Fibroblast of skin of abdomen (primary cell): Measurements from ENCODE around the gene SNRNP200.
A peak's percentile ranks its signal among the peaks of the same experiment; 100 is the strongest.
"Not testable (repeated sequence)": the region's sequence is repeated elsewhere in the genome, so short reads cannot be mapped to it uniquely, and the experiment has no call there.

Experiments used
- DNase-seq: peaks from one replicate; pipeline ENCODE4 v3.0.0-alpha.2; 2013

SNRNP200 gene

GRCh38 chr2:96273763-96274162 is 31.6 kb downstream of the SNRNP200 start:
- DNase-seq, result no peak

GRCh38 chr2:96271995-96272394 is 33.4 kb downstream of the SNRNP200 start:
- no peak for DNase-seq

- DNase-seq, result peak; percentile 23
Observed at GRCh38 chr2:96267159-96267971, 38.0 kb downstream of the SNRNP200 start.

GRCh38 chr2:96265840-96266679 is 39.3 kb downstream of the SNRNP200 start, which contains the start of the genes CIAO1 and TMEM127:
CIAO1 (plus strand) TSS chr2:96266225; CDS start chr2:96266351, 126 bp downstream.
TMEM127 (minus strand) TSS chr2:96265997; CDS start chr2:96265381, 616 bp downstream.
- peak; percentile 98 for DNase-seq

GRCh38 chr2:96265349-96265839 is 40.0 kb downstream of the SNRNP200 start:
- no peak for DNase-seq

GRCh38 chr2:96264656-96265348 is 40.5 kb downstream of the SNRNP200 start:
- DNase-seq, result peak; percentile 28

- peak; percentile 16 for DNase-seq
Observed at GRCh38 chr2:96264086-96264485, 41.3 kb downstream of the SNRNP200 start.

GRCh38 chr2:96262306-96262705 is 43.0 kb downstream of the SNRNP200 start:
- DNase-seq, result no peak

GRCh38 chr2:96261328-96262003 is 43.9 kb downstream of the SNRNP200 start:
- DNase-seq, result no peak

GRCh38 chr2:96260387-96261260 is 44.7 kb downstream of the SNRNP200 start:
- peak; percentile 69 for DNase-seq

GRCh38 chr2:96259497-96259921 is 45.8 kb downstream of the SNRNP200 start:
- no peak for DNase-seq

GRCh38 chr2:96258166-96259022 is 47.0 kb downstream of the SNRNP200 start:
- no peak for DNase-seq

- DNase-seq, result not testable (repeated sequence)
Observed at GRCh38 chr2:96257744-96258143, 47.6 kb downstream of the SNRNP200 start.

- no peak for DNase-seq
Observed at GRCh38 chr2:96256611-96257113, 48.7 kb downstream of the SNRNP200 start.

GRCh38 chr2:96254571-96254970 is 50.8 kb downstream of the SNRNP200 start:
- no peak for DNase-seq

GRCh38 chr2:96253006-96253405 is 52.3 kb downstream of the SNRNP200 start:
- no peak for DNase-seq

GRCh38 chr2:96252526-96252925 is 52.8 kb downstream of the SNRNP200 start:
- no peak for DNase-seq

GRCh38 chr2:96251721-96252292 is 53.5 kb downstream of the SNRNP200 start:
- DNase-seq, result peak; percentile 77

- no peak for DNase-seq
Observed at GRCh38 chr2:96250188-96250587, 55.2 kb downstream of the SNRNP200 start.
